HEK293T (cell line): ENCODE measurements around the gene EML3.
A peak's percentile ranks its signal among the peaks of the same experiment; 100 is the strongest.

Source experiments
- CTCF ChIA-PET: fragments of 350-600 bp; formaldehyde crosslinking; extraction: SDS; loops from one replicate; lab custom pipeline; 2021; ENCODE audit warnings: antibody characterized with exemption, inconsistent platforms; lab: Yijun Ruan, JAX
- POLR2A ChIA-PET: fragments of 350-600 bp; formaldehyde crosslinking; extraction: SDS; loops from one replicate; lab custom pipeline; 2020; ENCODE audit warnings: antibody characterized with exemption, inconsistent platforms; lab: Yijun Ruan, JAX
- DNase-seq: peaks from one replicate; pipeline ENCODE4 v3.0.0; 2012; ENCODE audit warnings: mixed read lengths; ENCODE audit errors: extremely low spot score
- ARNT ChIP-seq: fragments of 450-650 bp; IDR thresholded peaks from 2 replicates; pipeline ENCODE4 v1.6.1; 2017; ENCODE audit warnings: mild to moderate bottlenecking
- BHLHE40 ChIP-seq: fragments of 450-650 bp; IDR thresholded peaks from 2 replicates; pipeline ENCODE4 v1.6.1; 2016; ENCODE audit warnings: mild to moderate bottlenecking, moderate library complexity, borderline replicate concordance
- CTBP1 ChIP-seq: fragments of 450-650 bp; IDR thresholded peaks from 2 replicates; pipeline ENCODE4 v1.6.1; 2016; ENCODE audit warnings: borderline replicate concordance
- ELF4 ChIP-seq: fragments of 450-650 bp; IDR thresholded peaks from 2 replicates; pipeline ENCODE4 v1.6.1; 2017; ENCODE audit warnings: antibody characterized with exemption
- FOXA1 ChIP-seq: fragments of 450-650 bp; IDR thresholded peaks from 2 replicates; pipeline ENCODE4 v1.6.1; 2016; ENCODE audit warnings: mild to moderate bottlenecking
- FOXK2 ChIP-seq: fragments of 450-650 bp; IDR thresholded peaks from 2 replicates; pipeline ENCODE4 v1.6.1; 2016; ENCODE audit warnings: mild to moderate bottlenecking
- FOXM1 ChIP-seq: fragments of 450-650 bp; IDR thresholded peaks from 2 replicates; pipeline ENCODE4 v1.6.1; 2017; ENCODE audit warnings: mild to moderate bottlenecking, borderline replicate concordance
- HDGF ChIP-seq: fragments of 450-650 bp; IDR thresholded peaks from 2 replicates; pipeline ENCODE4 v1.6.1; 2017; ENCODE audit warnings: antibody characterized with exemption, borderline replicate concordance
- L3MBTL2 ChIP-seq: fragments of 450-650 bp; conservative IDR thresholded peaks from 2 replicates; pipeline ENCODE4 v1.6.1; 2016; ENCODE audit warnings: mild to moderate bottlenecking
- LEF1 ChIP-seq: fragments of 450-650 bp; IDR thresholded peaks from 2 replicates; pipeline ENCODE4 v1.6.1; 2017; ENCODE audit warnings: mild to moderate bottlenecking, borderline replicate concordance
- NFRKB ChIP-seq: fragments of 450-650 bp; IDR thresholded peaks from 2 replicates; pipeline ENCODE4 v1.6.1; 2016; ENCODE audit warnings: mild to moderate bottlenecking, moderate library complexity
- SP1 ChIP-seq: fragments of 450-650 bp; IDR thresholded peaks from 2 replicates; pipeline ENCODE4 v1.6.1; 2017
- SUZ12 ChIP-seq: fragments of 450-650 bp; IDR thresholded peaks from 2 replicates; pipeline ENCODE4 v1.6.1; 2016; ENCODE audit warnings: mild to moderate bottlenecking
- TARDBP ChIP-seq: fragments of 450-650 bp; IDR thresholded peaks from 2 replicates; pipeline ENCODE4 v1.6.1; 2016
- ZNF384 ChIP-seq: fragments of 450-650 bp; IDR thresholded peaks from 2 replicates; pipeline ENCODE4 v1.6.1; 2016
- TF ChIP-seq, protein P1 (sequence below): fragments of 450-650 bp; IDR thresholded peaks from 2 replicates; pipeline ENCODE4 v1.6.1; 2016

EML3 gene

DNA sequence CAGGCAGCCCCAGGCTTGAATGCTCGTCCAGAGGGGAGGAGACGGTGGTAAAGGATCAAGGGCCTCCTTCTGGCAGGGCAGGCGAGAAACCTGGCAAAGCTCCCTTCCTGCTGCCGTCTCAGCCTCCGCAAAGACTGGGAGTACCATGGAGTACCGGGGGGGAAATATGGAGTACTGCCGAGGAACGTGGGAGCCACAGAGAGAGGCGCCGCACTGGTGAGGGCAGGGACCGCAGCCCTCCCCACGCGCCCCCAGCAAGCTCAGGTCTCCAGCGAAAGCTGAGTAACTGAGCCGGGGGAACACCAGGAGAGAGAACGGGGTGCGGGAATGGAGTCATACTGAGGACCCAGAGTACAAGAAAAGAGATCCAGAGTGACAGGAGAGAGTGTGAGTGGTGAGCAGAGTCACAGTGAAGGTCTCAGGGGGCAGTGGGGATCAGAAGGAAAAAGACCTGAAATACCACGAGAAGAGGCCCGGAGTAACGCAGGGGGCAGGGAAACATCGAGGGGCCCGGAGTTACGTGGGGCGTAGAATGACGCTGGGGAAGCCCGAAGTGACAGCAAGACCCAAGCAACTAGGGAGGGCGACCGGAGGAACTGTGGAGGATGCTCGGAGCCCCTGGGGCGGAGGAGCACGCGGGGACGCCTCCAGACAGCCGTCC is 740 bp downstream of the EML3 start:
- CTCF ChIA-PET: interaction anchor here (0.5 to 1.8 kb wide), 12 partner anchors 8 to 458 kb away, joined by 3 to 16 read pairs (median 4); partner anchors contain the start of genes MTA2 and TUT1

DNA sequence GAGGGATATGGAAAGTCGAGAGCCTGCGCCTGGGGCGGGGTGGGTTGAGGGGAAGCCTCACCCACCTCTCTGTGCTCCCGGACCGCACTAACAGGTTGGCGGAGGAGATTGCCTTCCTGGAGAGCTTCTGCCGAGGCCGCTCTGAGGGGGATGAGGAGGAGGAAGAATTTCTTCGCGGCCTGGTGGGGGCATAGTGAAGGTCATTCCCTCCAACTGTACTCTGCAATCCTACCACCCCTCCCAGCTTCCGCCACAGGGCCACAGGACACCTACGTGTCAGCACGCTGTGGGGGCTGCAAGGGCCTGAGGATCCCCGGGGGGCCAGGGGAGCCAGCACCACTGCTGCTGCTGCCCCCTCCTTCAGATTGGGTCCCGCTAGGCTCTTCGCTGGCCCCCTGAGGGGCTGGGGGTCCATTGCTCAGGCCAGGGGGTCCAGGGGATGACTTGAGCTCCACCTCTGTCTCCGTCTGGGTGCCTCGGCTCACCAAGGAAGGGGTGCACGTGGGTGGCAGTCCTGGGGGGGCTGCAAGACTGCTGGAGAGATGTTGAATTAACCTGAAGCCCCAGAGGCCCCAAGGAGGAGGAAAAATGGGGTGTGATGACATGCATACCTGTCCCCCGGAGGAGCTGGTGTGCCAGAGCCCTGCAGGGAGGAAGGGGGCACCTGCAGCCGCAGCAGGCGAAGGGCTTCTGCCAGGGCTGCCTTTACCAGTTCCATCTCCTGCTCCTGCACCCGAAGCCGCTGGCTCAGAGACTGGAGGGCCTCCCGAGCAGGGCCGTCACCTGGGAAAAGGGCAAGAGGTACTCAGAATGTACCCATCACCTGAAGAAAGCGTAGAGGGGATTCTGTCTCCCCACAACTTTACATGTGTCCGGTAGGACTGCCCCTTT is 1.5 kb downstream of the EML3 start:
- POLR2A ChIA-PET: interaction anchor here (0.9 to 3.0 kb wide), 16 partner anchors 9 to 230 kb away, joined by 3 to 21 read pairs (median 6); partner anchors contain the start of genes B3GAT3, C11orf98, CSKMT and GANAB
- DNase-seq: no peak
- TF ChIP-seq FOXK2 (no peak), BHLHE40 (no peak), LEF1 (no peak), ARNT (no peak), CTBP1 (no peak), L3MBTL2 (no peak), NFRKB (no peak), HDGF (no peak), SUZ12 (no peak), ZNF384 (no peak), FOXA1 (no peak), ELF4 (no peak), SP1 (no peak), FOXM1 (no peak), TARDBP (no peak)
- TF ChIP-seq, protein P1, sequence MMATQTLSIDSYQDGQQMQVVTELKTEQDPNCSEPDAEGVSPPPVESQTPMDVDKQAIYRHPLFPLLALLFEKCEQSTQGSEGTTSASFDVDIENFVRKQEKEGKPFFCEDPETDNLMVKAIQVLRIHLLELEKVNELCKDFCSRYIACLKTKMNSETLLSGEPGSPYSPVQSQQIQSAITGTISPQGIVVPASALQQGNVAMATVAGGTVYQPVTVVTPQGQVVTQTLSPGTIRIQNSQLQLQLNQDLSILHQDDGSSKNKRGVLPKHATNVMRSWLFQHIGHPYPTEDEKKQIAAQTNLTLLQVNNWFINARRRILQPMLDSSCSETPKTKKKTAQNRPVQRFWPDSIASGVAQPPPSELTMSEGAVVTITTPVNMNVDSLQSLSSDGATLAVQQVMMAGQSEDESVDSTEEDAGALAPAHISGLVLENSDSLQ: no peak
- CTCF ChIA-PET: interaction anchor here (0.5 to 1.8 kb wide), 12 partner anchors 9 to 459 kb away, joined by 3 to 16 read pairs (median 4); partner anchors contain the start of genes MTA2 and TUT1

More for the DNA sequence above, 740 bp downstream of the EML3 start:
- TF ChIP-seq TARDBP (no peak), CTBP1 (no peak), L3MBTL2 (no peak; the same call in 1 of the 2 replicates), FOXA1 (no peak)
- DNase-seq: no peak
- POLR2A ChIA-PET: interaction anchor here (0.6 to 3.0 kb wide), 15 partner anchors 10 to 229 kb away, joined by 3 to 21 read pairs (median 5); partner anchors contain the start of genes B3GAT3, C11orf98, CSKMT and GANAB

DNA sequence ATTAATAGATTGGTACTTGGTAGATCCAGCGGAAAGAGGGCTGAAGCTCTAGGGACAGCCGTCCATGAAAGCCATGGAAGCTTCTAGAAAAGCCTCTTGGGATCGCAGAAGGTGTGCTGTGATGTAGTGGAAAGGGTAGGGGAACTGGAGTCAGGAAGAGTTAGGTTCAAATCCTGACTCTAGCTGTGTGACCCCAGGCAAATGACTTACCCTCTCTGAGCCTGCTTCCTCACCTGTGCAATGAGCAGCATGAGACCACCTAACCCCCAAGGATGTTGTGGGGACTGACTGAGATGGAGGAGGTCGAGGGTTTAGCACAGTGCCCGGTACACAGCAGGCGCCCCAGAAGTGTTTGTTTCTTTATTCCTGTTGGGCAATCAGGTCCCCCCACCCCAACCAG is 2.2 kb downstream of the EML3 start:
- ChIA-PET POLR2A (interaction anchor here (0.9 to 2.3 kb wide), 5 partner anchors 10 to 79 kb away, joined by 3 to 10 read pairs (median 8); partner anchors contain the start of genes GANAB, LRRN4CL and TUT1), CTCF (interaction anchor here (1.0 to 1.8 kb wide), 3 partner anchors 9 to 19 kb away, joined by 3 to 16 read pairs (median 4); partner anchors contain the start of gene TUT1)
- DNase-seq: no peak
- TF ChIP-seq BHLHE40: no peak
- 0 out of 2 replicates have a peak, but pooled peaks have one; percentile 10 for TF ChIP-seq FOXM1

DNA sequence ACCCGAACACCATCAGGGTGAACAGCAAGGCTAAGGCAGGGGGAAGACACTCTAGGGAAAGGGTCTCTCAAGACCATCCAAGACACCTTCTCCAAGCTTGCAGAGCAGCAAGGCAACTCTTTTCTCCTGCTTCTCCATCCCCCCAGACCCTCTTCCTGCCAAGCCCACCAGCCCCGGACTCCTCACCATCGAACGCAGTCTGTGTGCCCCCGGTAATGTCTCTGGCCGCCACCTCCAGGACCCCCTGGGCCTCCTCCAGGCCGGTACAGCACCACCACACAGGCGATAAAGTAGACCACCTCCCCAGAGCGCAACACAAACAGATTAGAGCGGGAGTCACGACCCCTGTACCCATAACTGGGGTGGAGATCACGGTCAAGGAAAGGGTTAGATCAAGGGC is 3.8 kb downstream of the EML3 start:
- POLR2A ChIA-PET: interaction anchor here (1.7 to 2.3 kb wide), 2 partner anchors 17 to 153 kb away, joined by 4 to 10 read pairs; partner anchors contain the start of genes POLR2G and TUT1
- DNase-seq: no peak
- TF ChIP-seq SUZ12 (no peak), FOXA1 (no peak), ZNF384 (no peak), ARNT (no peak), CTBP1 (no peak), ELF4 (no peak), FOXM1 (no peak), FOXK2 (no peak), BHLHE40 (no peak), LEF1 (no peak), TARDBP (no peak), NFRKB (no peak), SP1 (no peak)
- CTCF ChIA-PET: no interaction called here

DNA sequence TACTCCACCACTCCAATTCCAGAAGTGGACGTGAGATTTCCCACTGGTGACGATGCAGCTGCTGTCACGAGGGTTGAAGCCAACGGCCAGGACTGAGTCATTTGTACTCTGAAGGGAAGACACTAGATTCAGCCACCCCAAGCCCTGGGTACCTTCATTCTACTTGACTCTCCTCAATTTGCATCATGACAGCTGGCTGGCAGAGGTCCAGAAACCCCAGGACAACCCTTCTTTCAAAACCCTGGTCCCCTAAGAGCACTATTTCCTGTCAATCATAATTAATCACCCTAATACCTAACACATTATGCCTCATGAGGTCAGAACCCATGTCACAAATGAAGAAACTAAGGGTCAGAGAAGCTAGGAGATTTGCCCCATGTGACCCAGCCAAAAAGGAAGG is 4.9 kb downstream of the EML3 start:
- ChIA-PET CTCF (interaction anchor here (0.7 kb wide), 1 partner anchor 87 kb away, joined by 3 read pairs; no protein-coding TSS in a partner anchor), POLR2A (interaction anchor here (1.1 to 1.7 kb wide), 3 partner anchors 16 to 154 kb away, joined by 3 to 4 read pairs (median 4); partner anchors contain the start of genes INTS5, POLR2G and TUT1)
- DNase-seq: no peak
- TF ChIP-seq, protein P1: peak; percentile 60
- no peak for TF ChIP-seq FOXA1
- no peak for TF ChIP-seq BHLHE40

DNA sequence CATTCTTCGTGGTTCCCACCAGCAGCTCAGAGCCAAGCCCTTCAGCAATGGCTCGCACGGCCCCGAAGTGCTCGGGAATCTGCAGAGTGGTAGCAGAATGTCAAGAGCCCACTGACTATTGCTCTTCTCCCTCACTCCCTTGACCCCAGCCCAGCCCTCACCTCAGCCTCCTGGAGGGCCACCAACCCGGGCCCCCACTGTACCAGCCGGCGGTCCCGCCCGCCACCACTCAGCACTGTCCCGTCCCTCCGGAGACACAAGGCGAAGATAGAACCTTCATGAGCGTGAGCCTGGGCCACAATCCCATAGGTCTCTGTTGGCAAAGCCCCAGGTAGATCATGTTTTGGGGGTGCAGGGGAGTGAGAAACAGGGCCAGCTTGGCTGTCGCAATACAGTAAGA is 6.7 kb downstream of the EML3 start:
- TF ChIP-seq ARNT (no peak), LEF1 (no peak), FOXM1 (no peak), HDGF (no peak)
- POLR2A ChIA-PET: interaction anchor here (1.3 to 4.3 kb wide), 2 partner anchors 14 to 17 kb away, joined by 3 to 30 read pairs; partner anchors contain the start of gene TUT1
- no peak for DNase-seq
- CTCF ChIA-PET: interaction anchor here (0.6 kb wide), 1 partner anchor 66 kb away, joined by 3 read pairs; the partner anchor contains the start of gene LBHD1
